CD4-positive, alpha-beta T cell treated with Interleukin-12 subunit alpha and Interleukin-12 subunit beta, for 1 hour (primary cell): ENCODE measurements around the gene MYL6B.
A peak's percentile ranks its signal among the peaks of the same experiment; 100 is the strongest.
"Not testable (repeated sequence)": the region's sequence is repeated elsewhere in the genome, so short reads cannot be mapped to it uniquely, and the experiment has no call there.

ENCODE experiments used
- DNase-seq: peaks from one replicate; pipeline ENCODE4 v3.0.0-alpha.2; 2020

MYL6B gene

DNA sequence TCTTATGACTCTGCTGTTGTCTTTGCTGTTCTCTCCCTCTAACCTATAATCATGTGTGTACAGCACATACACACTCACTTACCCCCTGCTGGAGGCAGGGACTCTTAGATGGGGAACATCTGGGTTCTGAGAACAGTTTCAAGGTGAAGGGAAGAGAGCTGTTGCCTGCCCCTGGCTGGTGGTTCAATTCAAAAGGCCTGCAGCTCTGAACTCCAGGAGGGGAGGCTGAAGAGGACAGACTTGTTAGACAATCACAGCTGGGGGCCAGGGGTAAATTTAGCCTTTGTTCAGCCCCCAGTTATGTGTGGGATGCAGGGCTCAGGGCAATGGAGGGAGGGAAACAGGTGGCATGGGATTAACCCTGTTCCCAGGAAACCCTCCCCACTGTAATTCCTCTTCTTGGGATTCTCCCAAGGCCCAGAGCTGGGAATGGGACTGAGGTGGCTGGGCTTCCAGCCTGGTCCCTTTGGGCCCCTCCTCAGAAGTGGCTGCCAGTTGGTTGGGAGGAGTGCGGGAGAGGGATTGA, 1.9 kb downstream of the MYL6B start:
- DNase-seq, result no peak

DNA sequence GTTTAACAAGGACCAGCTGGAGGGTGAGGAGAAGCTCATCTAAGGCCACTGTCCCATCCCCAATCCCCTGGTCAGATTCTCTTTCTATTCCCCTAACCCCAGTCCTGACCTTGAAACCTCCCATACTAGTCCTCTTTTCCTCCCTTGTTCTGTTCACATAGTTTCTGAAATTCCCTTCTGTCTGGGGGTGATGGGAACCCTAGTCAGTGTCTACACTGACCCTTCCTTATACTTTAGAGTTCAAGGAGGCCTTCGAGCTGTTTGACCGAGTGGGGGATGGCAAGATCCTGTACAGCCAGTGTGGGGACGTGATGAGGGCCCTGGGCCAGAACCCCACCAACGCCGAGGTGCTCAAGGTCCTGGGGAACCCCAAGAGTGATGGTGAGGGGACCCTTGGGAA, 2.4 kb downstream of the MYL6B start:
- no peak for DNase-seq

DNA sequence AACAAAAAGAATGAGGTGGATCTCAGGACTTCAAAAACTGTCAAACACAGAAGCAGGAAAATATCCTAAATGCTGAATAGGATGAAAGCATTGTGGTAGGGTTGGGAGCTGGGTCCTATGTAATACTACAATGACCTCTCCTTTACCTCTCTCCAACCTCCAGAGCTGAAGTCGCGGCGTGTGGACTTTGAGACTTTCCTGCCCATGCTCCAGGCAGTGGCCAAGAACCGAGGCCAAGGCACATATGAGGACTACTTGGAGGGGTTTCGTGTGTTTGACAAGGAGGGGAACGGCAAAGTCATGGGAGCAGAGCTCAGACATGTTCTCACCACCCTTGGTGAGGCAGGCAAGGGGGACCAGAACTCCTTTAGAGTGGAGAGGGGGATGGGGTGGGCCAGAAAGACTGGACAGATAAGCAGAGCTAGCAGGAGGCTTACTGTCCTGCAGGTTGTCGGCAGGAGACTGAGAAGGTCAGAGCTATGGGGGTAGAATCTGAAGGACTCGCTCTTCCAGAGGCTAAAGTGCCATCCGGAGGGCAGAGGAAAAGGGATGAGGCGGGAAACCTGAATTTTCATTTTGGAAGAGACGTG, 3.0 kb downstream of the MYL6B start:
- DNase-seq, result no peak

DNA sequence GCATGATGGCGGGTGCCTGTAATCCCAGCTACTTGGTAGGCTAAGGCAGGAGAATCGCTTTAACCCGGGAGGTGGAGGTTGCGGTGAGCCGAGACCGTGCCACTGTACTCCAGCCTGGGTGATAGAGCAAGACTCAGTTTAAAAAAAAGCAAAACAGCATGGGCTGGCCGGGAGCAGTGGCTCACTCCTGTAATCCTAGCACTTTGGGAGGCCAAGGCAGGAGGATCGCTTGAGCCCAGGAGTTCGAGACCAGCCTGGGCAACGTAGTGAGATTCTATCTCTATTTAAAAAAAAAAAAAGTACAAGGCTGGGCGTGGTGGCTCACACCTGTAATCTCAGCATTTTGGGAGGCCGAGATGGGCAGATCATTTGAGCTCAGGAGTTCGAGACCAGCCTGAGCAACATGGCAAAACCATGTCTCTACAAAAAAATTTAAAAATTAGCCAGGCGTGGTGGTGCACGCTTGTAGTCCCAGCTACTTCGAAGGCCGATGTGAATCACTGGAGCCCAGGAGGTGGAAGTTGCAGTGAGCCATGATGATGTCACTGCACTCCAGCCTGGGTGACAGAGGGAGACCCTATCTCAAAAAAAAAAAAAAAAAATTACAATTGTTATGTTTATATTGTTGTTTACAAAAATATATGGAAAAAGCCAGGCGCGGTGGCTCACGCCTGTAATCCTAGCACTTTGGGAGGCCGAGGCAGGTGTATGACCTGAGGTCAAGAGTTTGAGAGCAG, 4.2 kb downstream of the MYL6B start:
- DNase-seq, result not testable (repeated sequence)

GRCh38 chr12:56157201-56158028, 5.0 kb downstream of the MYL6B start:
- peak; percentile 73 for DNase-seq

- peak; percentile 94 for DNase-seq
Measured at GRCh38 chr12:56158029-56158925, 5.9 kb downstream of the MYL6B start, which contains the start of gene MYL6. Gene MYL6 (plus strand): TSS chr12:56158359. CDS start chr12:56158402, 43 bp downstream.

DNA sequence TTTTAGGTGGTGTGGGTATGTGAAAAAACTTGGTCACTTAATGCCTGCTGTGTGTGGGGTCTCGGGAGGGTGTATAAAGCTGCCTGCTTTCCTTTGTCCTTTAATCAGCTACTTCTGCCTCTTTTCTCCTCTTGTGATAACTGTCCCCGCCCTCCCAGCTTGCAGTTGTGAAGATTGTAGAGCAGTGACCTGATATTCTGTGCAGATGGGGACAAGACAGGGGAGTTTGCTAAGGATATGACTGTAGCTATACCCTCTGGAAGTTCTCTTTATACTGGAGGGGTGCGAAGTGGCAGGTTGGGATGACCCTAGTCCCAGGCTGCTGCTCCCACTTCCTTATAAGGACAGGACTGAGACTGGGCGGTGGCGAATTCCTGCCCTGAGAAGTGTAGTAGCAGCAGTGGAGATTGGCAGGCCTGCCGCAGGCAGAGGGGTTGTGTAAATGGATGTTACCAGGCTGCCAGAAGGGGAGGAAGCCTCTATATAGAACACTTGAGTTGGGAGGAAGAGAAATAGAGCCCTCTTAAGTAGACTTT, 6.6 kb downstream of the MYL6B start:
- DNase-seq, result peak; percentile 27

DNA sequence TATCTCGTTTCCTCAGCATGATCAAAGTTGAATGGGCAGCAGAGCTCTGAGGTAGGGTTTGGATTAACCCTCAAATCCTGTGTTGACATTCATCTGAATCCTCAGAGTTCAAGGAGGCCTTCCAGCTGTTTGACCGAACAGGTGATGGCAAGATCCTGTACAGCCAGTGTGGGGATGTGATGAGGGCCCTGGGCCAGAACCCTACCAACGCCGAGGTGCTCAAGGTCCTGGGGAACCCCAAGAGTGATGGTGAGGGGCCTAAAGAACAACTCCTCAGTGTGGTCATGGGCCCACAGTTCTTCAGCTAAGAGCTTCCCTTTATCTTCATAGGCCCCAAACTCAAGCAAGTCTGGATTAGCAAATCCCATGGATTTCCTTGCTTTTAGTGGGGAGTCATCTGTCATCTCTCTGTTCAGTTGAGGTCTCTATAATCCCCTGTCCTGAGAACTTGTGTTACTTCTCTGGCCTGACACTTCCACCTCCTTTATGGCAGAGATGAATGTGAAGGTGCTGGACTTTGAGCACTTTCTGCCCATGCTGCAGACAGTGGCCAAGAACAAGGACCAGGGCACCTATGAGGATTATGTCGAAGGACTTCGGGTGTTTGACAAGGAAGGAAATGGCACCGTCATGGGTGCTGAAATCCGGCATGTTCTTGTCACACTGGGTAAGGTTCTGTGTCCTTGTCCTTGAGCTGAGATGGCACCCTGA, 7.2 kb downstream of the MYL6B start:
- no peak for DNase-seq

DNA sequence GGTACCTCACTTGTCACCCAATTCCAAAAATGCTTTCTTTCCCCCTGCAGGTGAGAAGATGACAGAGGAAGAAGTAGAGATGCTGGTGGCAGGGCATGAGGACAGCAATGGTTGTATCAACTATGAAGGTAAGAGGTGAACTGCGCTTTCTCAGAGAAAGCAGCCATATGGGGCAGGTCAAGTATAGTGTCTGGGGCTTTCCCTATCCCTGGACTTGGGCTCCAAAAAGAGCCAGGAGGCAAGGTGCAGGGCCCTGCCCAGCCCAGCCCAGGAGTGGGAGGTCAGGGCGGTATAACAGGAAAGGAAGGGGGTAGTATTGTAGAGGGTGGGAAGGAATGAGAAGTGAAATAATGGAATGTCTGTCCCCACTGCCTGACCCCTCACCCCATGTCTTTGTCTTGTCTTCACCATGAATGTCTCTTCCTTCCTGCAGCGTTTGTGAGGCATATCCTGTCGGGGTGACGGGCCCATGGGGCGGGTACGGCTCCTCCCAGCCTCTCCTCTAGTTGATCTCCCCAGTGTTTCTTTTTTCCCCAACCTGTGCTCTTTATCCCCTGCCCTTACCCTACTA, 7.9 kb downstream of the MYL6B start:
- DNase-seq, result peak; percentile 75

DNA sequence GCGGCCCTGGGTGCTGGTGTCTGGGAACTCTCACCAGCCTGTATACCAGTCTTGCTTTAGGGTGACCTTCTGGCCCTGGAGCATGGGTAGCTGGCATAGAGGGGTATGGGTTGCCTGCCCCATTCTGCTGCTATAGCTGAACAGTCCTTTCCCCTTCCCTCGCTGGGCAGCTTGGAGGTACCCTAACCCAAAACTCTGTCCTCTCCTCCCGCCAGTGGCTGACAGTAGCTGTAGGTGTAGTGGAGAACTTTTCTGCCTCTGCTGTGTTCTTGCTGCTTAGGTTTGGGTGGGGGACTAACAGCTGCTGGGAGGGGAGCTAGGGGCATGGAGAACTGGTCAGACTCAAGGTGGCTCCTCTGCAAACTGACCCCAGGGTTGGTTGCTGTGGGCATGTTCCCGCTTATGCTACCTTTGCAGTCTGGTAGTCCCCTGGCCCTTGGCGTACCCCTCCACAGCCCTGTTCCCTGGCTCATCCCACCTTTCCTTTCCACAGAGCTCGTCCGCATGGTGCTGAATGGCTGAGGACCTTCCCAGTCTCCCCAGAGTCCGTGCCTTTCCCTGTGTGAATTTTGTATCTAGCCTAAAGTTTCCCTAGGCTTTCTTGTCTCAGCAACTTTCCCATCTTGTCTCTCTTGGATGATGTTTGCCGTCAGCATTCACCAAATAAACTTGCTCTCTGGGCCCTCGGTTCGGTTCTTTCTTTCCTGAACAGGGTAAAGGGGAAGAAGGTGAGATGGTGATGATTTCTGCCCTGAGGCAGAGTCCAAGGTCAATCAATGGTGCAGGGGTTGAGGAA, 8.7 kb downstream of the MYL6B start:
- no peak for DNase-seq

- DNase-seq, result no peak
Measured at GRCh38 chr12:56161690-56162351, 9.4 kb downstream of the MYL6B start.

- no peak for DNase-seq
Measured at GRCh38 chr12:56162468-56163290, 10.3 kb downstream of the MYL6B start.

DNA sequence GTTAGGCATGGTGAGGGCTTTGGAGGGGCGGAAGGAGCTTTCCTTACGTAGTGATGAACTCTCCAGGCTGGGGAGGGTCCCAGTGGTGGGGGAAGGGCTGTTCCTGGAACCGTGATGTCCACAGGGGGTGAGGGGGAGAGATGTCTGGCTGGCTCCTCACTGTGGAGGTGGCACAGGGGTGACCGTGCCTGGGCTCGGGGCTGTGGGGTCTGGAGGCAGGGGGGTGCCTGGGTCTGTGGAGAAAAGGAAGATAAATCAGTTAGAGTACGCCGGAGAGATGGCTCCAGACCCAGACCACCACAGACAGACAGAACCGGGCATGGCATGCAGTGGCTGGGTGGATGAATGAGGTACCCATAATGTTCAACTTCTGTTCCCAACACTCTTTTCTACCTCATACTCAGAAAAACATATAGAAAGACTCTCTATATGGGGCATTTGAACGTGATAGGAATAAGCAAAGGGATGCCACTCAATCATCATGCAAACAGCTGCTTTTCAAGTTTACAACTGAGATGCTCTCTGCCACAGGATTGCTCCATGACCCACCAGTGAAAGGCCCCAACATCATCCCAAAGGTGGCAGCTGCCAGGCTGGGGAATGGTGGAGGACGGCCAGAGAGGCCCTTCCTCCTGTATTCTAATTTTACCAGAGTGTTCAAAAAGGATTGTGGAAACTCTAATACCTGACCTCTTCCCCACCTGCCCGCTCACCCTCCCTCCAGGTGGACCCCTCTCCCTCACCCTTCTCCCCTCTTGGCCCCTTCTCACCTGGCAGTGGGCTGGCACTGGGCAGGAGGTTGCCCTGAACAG, 11.4 kb downstream of the MYL6B start:
- peak; percentile 13 for DNase-seq

GRCh38 chr12:56164345-56164729, 11.9 kb downstream of the MYL6B start:
- DNase-seq, result peak; percentile 18

GRCh38 chr12:56165369-56165768, 13.0 kb downstream of the MYL6B start:
- DNase-seq, result peak; percentile 13

GRCh38 chr12:56169229-56169759, 16.9 kb downstream of the MYL6B start:
- DNase-seq, result no peak

GRCh38 chr12:56172839-56173238, 20.5 kb downstream of the MYL6B start:
- DNase-seq, result no peak

DNA sequence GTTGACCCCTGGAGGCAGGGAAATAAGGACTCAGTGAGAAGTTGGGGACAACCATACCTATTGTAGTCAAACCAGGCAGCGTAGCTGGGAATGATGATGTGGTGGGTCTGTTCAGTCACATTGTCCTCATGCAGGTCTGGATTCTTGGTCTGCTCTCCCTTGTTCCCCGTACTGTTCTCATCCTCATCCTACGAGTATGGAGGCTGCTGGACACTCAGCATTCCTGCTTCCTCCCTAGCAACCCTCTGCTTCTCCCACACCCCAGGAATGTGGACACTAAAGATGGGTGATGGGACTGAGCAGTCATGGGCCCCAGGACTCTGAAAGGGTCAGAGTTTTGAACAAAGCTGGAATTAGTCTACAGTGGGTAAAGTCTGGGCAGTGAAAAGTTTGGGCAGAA, 26.0 kb downstream of the MYL6B start:
- no peak for DNase-seq
